K562 (cell line): ENCODE results near the gene GPR171. TPM values are rescaled to one million over a fixed set of nuclear protein-coding genes. Genes with fewer than 3 reads are reported as not detected.

Source experiments
- ATAC-seq: fragments of 200-7000 bp; cut with Tn5 transposase; 3 replicates; pipeline ENCODE4 v1.9.1; 2020; ENCODE audit warnings: moderate library complexity
- BruUV-seq: library from RNA; stranded (reverse); fragments of 400-500 nt; replicated peaks from 2 replicates; lab custom pipeline; 2021; lab: Mats Ljungman, UMichigan
- CTCF ChIA-PET: fragments of 300-600 bp; formaldehyde crosslinking; extraction: SDS; loops from one replicate; lab custom pipeline; 2021; ENCODE audit warnings: low intra/inter-chr PET ratio; lab: Yijun Ruan, JAX
- POLR2A ChIA-PET: fragments of 300-600, 350-650 bp; sonication (Branson Sonifier 250); formaldehyde crosslinking; extraction: SDS; loops from one replicate; lab custom pipeline; 2021; ENCODE audit warnings: antibody characterized with exemption, inconsistent platforms; lab: Yijun Ruan, JAX
- DNase-seq, 4 experiments: peaks; one replicate each; pipeline versions ENCODE4 v3.0.0 to v3.0.0-alpha.2; 2011 to 2018; ENCODE audit warnings: low spot score in 3 of 4, mixed read lengths in 3 of 4; ENCODE audit errors: extremely low read depth in 1 of 4
- FAIRE-seq: peaks from 2 replicates; lab custom pipeline; 2011; peaks lifted over from hg19 to GRCh38; lab: Jason Lieb, UNC
- H2AFZ ChIP-seq: 2 replicates; pipeline ENCODE4 v1.6.0; 2011; ENCODE audit warnings: low read depth, low read length, control low read depth, inconsistent platforms
- H3K27ac ChIP-seq: fragments of 200-600 bp; 3 replicates; pipeline ENCODE4 v1.8.0; 2011; ENCODE audit warnings: low read depth, mild to moderate bottlenecking, control low read depth, inconsistent platforms, low read length, moderate library complexity, mixed read lengths; ENCODE audit errors: extremely low read depth
- H3K27me3 ChIP-seq, 2 experiments: fragments of 300-600 bp in 1 of 2; 2 replicates in 1 of 2; 3 replicates in 1 of 2; pipeline versions ENCODE4 v1.6.0 to v1.8.0; 2011; ENCODE audit warnings: inconsistent platforms in 2 of 2, low read length in 2 of 2, mild to moderate bottlenecking in 1 of 2, mixed read lengths in 1 of 2, moderate library complexity in 1 of 2; ENCODE audit not compliant: control insufficient read depth in 2 of 2, insufficient read depth in 2 of 2
- H3K36me3 ChIP-seq: fragments of 300-600 bp; 3 replicates; pipeline ENCODE4 v1.8.0; 2011; ENCODE audit warnings: mild to moderate bottlenecking, low read length, inconsistent platforms; ENCODE audit not compliant: control insufficient read depth, insufficient read depth
- H3K4me1 ChIP-seq, 2 experiments: fragments of 200-600 bp in 1 of 2; replicated peaks in 1 of 2; 2 replicates in 1 of 2; 3 replicates in 1 of 2; pipeline versions ENCODE4 v1.5.1 to v1.8.0; 2011; ENCODE audit warnings: inconsistent platforms in 2 of 2, low read length in 2 of 2, mild to moderate bottlenecking in 1 of 2, mixed read lengths in 1 of 2, moderate library complexity in 1 of 2; ENCODE audit not compliant: control insufficient read depth in 2 of 2, insufficient read depth in 2 of 2
- H3K4me2 ChIP-seq: 2 replicates; pipeline ENCODE4 v1.6.1; 2011; ENCODE audit warnings: low read length, control low read depth, inconsistent platforms, mixed read lengths; ENCODE audit not compliant: insufficient read depth
- H3K4me3 ChIP-seq: fragments of 200-600 bp; sonication (generic), shearing (Covaris generic); 2 replicates; pipeline ENCODE4 v1.5.1; 2016; ENCODE audit warnings: control low read depth, inconsistent platforms
- H3K79me2 ChIP-seq: fragments of 200-600 bp; 3 replicates; pipeline ENCODE4 v1.8.0; 2011; ENCODE audit warnings: low read length, inconsistent platforms; ENCODE audit not compliant: control insufficient read depth, insufficient read depth
- H3K9ac ChIP-seq, 2 experiments: 2 replicates each; pipeline versions ENCODE4 v1.6.0 to v1.6.1; 2011; ENCODE audit warnings: low read depth in 2 of 2, low read length in 2 of 2, control low read depth in 1 of 2, inconsistent platforms in 1 of 2, mild to moderate bottlenecking in 1 of 2, mixed read lengths in 1 of 2; ENCODE audit not compliant: insufficient read depth in 1 of 2
- H3K9me1 ChIP-seq: one replicate; pipeline ENCODE4 v1.6.0; 2011; ENCODE audit warnings: inconsistent platforms, mild to moderate bottlenecking, low read length, moderate library complexity; ENCODE audit not compliant: control insufficient read depth, insufficient read depth
- H3K9me3 ChIP-seq: replicated peaks from 2 replicates; pipeline ENCODE4 v1.5.1; 2011; ENCODE audit warnings: low read depth, low read length, inconsistent platforms; ENCODE audit not compliant: control insufficient read depth, insufficient read depth
- H4K20me1 ChIP-seq: replicated peaks from 2 replicates; pipeline ENCODE4 v1.6.1; 2011; ENCODE audit warnings: low read length, inconsistent platforms, mixed read lengths; ENCODE audit not compliant: control insufficient read depth, insufficient read depth
- CC2D1A ChIP-seq: fragments of 450-650 bp; IDR thresholded peaks from 2 replicates; pipeline ENCODE4 v1.6.1; 2017; ENCODE audit warnings: mild to moderate bottlenecking
- CREB3 ChIP-seq: fragments of 450-650 bp; conservative IDR thresholded peaks from 2 replicates; pipeline ENCODE4 v1.6.1; 2016; ENCODE audit warnings: missing genetic modification characterization, low read depth, mild to moderate bottlenecking, missing compliant biosample characterization, moderate library complexity
- CREM ChIP-seq: IDR thresholded peaks from 2 replicates; pipeline ENCODE4 v1.6.1; 2014; ENCODE audit warnings: antibody characterized with exemption, low read depth
- POLR3G ChIP-seq: IDR thresholded peaks from 2 replicates; pipeline ENCODE4 v1.6.1; 2011; ENCODE audit not compliant: insufficient read length, insufficient replicate concordance; ENCODE audit errors: extremely low read depth
- RFX5 ChIP-seq: IDR thresholded peaks from 2 replicates; pipeline ENCODE4 v1.6.1; 2011; ENCODE audit warnings: low read depth, mild to moderate bottlenecking, improper control_type of control experiment, low read length
- SIN3A ChIP-seq, 2 experiments: fragments of 150-350 bp in 1 of 2; IDR thresholded peaks; 2 replicates each; pipeline ENCODE4 v1.6.1; 2011 to 2016; ENCODE audit warnings: borderline replicate concordance in 2 of 2, low read depth in 2 of 2, low read length in 2 of 2, mild to moderate bottlenecking in 2 of 2, moderate library complexity in 2 of 2; ENCODE audit not compliant: control insufficient read depth in 1 of 2
- ZNF766 ChIP-seq: fragments of 200-800 bp; sonication (Bioruptor generic); conservative IDR thresholded peaks from 2 replicates; pipeline ENCODE4 v1.6.1; 2016; ENCODE audit warnings: missing genetic modification characterization, missing compliant biosample characterization
- WGBS: fragments of 100-300 bp; shearing (Covaris generic); methylation state at CpG from one replicate; pipeline ENCODE4 v1.1.6; 2016; ENCODE audit warnings: low coverage, mixed read lengths; ENCODE audit not compliant: insufficient coverage; ENCODE audit errors: missing lambda C conversion rate; 5-methylcytosine and 5-hydroxymethylcytosine counted together
- in situ Hi-C: fragments of 300-500 bp; cut with MboI; formaldehyde crosslinking; loops from 4 replicates; pipeline ENCODE4 v1.15.0; 2018; ENCODE audit warnings: inconsistent platforms, mixed read lengths
- intact Hi-C: fragments of 100-400 bp; cut with micrococcal nuclease; formaldehyde crosslinking; loops from 2 replicates; pipeline ENCODE4 v1.14.2; 2022
- polyA plus RNA-seq, 8 experiments: library from polyadenylated mRNA; depleted of rRNA in 4 of 8; stranded (reverse) in 5 of 8; unstranded in 3 of 8; fragments of >200 nt; fragmentation: Nextera tagmentation in 2 of 8; fragmentation: Illumina TruSeq in 1 of 8; extraction: Ambion mirVana in 2 of 8; extraction: Trizol in 1 of 8; gene quantifications; 2 replicates each; pipeline versions ENCODE4 v1.2.1 to v1.2.3, GENCODE V29; 2011 to 2014; ENCODE audit warnings: inconsistent platforms in 1 of 8, missing spikeins in 1 of 8
- total RNA-seq, 7 experiments: library from RNA; depleted of rRNA in 6 of 7; stranded (reverse); fragments of >200 nt in 6 of 7; fragmentation: Illumina TruSeq in 2 of 7; extraction: Trizol in 2 of 7; gene quantifications; 2 replicates each; pipeline versions ENCODE4 v1.2.1 to v1.2.3, GENCODE V29; 2011 to 2021; ENCODE audit warnings: low replicate concordance in 1 of 7

The GPR171 gene
- total and polyA plus RNA-seq, 9 of the 15 experiments (the other 6 are each of a cell fraction or from before 2014, with no cell fraction given) = not detected

GRCh38 chr3:151213881-151214280 is 10.9 kb upstream of the GPR171 start (continued):
- TF ChIP-seq CREB3 (tag) (no peak), ZNF766 (CRISPR knock-in tag) (no peak), SIN3A (IDR thresholded peaks at IDR 0.05; ENCODE audit: borderline replicate concordance in 2 of 2, control insufficient read depth in 1 of 2, low read depth in 2 of 2, low read length in 2 of 2) (no peak)

GRCh38 chr3:151213151-151213550 is 10.1 kb upstream of the GPR171 start:
- POLR2A ChIA-PET = no interaction called here

More at GRCh38 chr3:151213151-151213550, 10.1 kb upstream of the GPR171 start:
- H3K9me3 ChIP-seq = no peaks in the 10 kb centered on the region
- H3K9ac ChIP-seq = no peak overlapping the region
- no peaks in the 10 kb centered on the region for H3K9me1 ChIP-seq
- BruUV-seq = no TSS peak
- WGBS = 6% methylated on average over 4 of the region's 4 CpGs
- no peak overlapping the region for H3K27ac ChIP-seq
- FAIRE-seq = no peak
- in situ Hi-C loops (no loop called here), intact Hi-C loops (no loop called here)
- CTCF ChIA-PET = no interaction called here
- no peak for ATAC-seq
- no peak overlapping the region for H3K4me3 ChIP-seq
- no peaks in the 10 kb centered on the region for H4K20me1 ChIP-seq
- no peaks in the 10 kb centered on the region for H3K36me3 ChIP-seq
- no peaks in the 10 kb centered on the region for H3K4me1 ChIP-seq
- H3K4me2 ChIP-seq = no peak overlapping the region
- no peaks in the 10 kb centered on the region for H3K79me2 ChIP-seq
- H3K27me3 ChIP-seq = no peaks in the 10 kb centered on the region; a peak in 1 of 5 replicates
- no peak for DNase-seq
- no peak for TF ChIP-seq CREB3 (tag)
- no peak for TF ChIP-seq CREM
- no peak for TF ChIP-seq POLR3G
- TF ChIP-seq CC2D1A = no peak
- no peak for TF ChIP-seq RFX5
- no peak overlapping the region for H2AFZ ChIP-seq
